OCI-LY1 (cell line): ENCODE measurements around the gene TSC22D1.

Experiments used
- H2AFZ ChIP-seq: fragments of 200-600 bp; sonication (generic), shearing (Covaris generic); 2 replicates; pipeline ENCODE4 v1.6.0; 2014; ENCODE audit warnings: antibody characterized with exemption, mild to moderate bottlenecking, low read length
- H3F3A ChIP-seq: fragments of 200-600 bp; sonication (generic), shearing (Covaris generic); 2 replicates; pipeline ENCODE4 v1.6.0; 2014; ENCODE audit warnings: mild to moderate bottlenecking, antibody characterized with exemption, low read length, moderate library complexity; ENCODE audit not compliant: insufficient read depth
- H3K27ac ChIP-seq: fragments of 200-600 bp; sonication (generic); 2 replicates; pipeline ENCODE4 v1.5.1; 2014; ENCODE audit warnings: low read length, mixed run types, mild to moderate bottlenecking, low read depth; ENCODE audit not compliant: poor library complexity, severe bottlenecking
- H3K27me3 ChIP-seq: fragments of 200-600 bp; sonication (generic); 2 replicates; pipeline ENCODE4 v1.6.0; 2014; ENCODE audit warnings: antibody characterized with exemption, mild to moderate bottlenecking, low read length, moderate library complexity; ENCODE audit not compliant: insufficient read depth
- H3K36me3 ChIP-seq: fragments of 200-600 bp; sonication (generic); 2 replicates; pipeline ENCODE4 v1.6.1; 2014; ENCODE audit warnings: mild to moderate bottlenecking, antibody characterized with exemption, low read length, moderate library complexity, mixed read lengths; ENCODE audit not compliant: insufficient read depth
- H3K4me1 ChIP-seq: fragments of 200-600 bp; sonication (generic); 2 replicates; pipeline ENCODE4 v1.5.1; 2014; ENCODE audit warnings: mild to moderate bottlenecking, low read length, moderate library complexity; ENCODE audit not compliant: insufficient read depth, severe bottlenecking
- H3K4me2 ChIP-seq: fragments of 200-600 bp; sonication (generic), shearing (Covaris generic); 2 replicates; pipeline ENCODE4 v1.6.1; 2014; ENCODE audit warnings: low read length
- H3K4me3 ChIP-seq: fragments of 200-600 bp; sonication (generic); 2 replicates; pipeline ENCODE4 v1.5.1; 2014; ENCODE audit warnings: low read length, low read depth, mild to moderate bottlenecking, mixed read lengths; ENCODE audit not compliant: poor library complexity, severe bottlenecking
- H3K79me2 ChIP-seq: fragments of 200-600 bp; shearing (Covaris generic); 2 replicates; pipeline ENCODE4 v1.6.1; 2016; ENCODE audit warnings: mixed run types, low read length, mixed read lengths; ENCODE audit not compliant: insufficient read depth
- H3K9ac ChIP-seq: fragments of 200-600 bp; sonication (generic), shearing (Covaris generic); 2 replicates; pipeline ENCODE4 v1.6.1; 2014; ENCODE audit warnings: mild to moderate bottlenecking, low read length, mixed read lengths
- H3K9me2 ChIP-seq: fragments of 200-600 bp; sonication (generic), shearing (Covaris generic); 2 replicates; pipeline ENCODE4 v1.6.1; 2014; ENCODE audit warnings: low read depth, mild to moderate bottlenecking, low read length, mixed read lengths
- H3K9me3 ChIP-seq: fragments of 200-600 bp; shearing (Covaris generic); 2 replicates; pipeline ENCODE4 v1.6.1; 2014; ENCODE audit warnings: low read length, mixed read lengths
- H4K20me1 ChIP-seq: fragments of 200-600 bp; sonication (generic), shearing (Covaris generic); 2 replicates; pipeline ENCODE4 v1.6.0; 2016; ENCODE audit warnings: mild to moderate bottlenecking, low read length; ENCODE audit not compliant: insufficient read depth
- EZH2 ChIP-seq: fragments of 200-600 bp; sonication (generic), shearing (Covaris generic); IDR thresholded peaks from 2 replicates; pipeline ENCODE4 v1.8.0; 2017; ENCODE audit warnings: borderline replicate concordance, mixed run types, mild to moderate bottlenecking, antibody characterized with exemption, low read length, moderate library complexity, mixed read lengths
- TF ChIP-seq, protein P1 (sequence below): fragments of 200-600 bp; sonication (generic), shearing (Covaris generic); IDR thresholded peaks from 2 replicates; pipeline ENCODE4 v1.5.1; 2017; ENCODE audit warnings: mild to moderate bottlenecking, antibody characterized with exemption, low read length, moderate library complexity, mixed read lengths

TSC22D1 gene

DNA sequence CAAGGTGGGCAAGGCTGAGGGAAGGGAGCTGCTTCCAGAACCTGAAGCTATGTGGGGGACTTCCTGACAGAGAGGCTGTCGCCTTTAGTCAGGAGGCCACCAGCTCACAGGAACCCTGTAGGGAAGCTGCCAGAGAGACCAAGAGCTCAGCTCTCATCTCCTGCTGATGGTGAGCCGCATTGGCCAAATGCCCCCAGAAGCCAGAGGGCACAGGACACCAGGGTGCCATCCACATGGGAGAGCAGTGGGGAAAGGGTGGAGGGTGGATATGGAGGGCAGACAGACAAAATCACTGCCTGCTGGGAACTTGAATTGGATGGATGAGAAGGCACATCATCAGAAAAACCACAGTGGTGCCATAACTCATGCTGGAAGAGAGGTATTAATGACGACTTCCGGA, 166.5 kb downstream of the TSC22D1 start:
- H3F3A ChIP-seq: no peaks in the 10 kb centered on the region
- no peak overlapping the region for H3K4me2 ChIP-seq
- H3K9me3 ChIP-seq: no peaks in the 10 kb centered on the region

DNA sequence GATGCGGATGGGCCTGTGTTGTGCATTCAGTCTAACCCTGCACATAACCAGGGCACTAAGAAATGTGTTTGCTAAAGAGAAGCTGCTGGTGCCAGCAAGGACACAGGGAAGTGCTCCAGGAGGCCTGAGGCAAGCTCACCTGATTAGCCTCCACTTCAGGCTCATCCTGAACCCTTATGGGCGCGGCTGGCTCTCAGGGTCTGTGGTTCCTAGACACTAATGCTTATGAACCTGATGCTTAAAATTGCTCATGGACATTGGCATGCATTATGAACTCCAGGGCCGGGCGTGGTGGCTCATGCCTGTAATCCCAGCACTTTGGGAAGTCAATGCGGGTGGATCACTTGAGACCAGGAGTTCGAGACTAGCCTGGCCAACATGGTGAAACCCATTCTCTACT, 168.2 kb downstream of the TSC22D1 start:
- H3K9me2 ChIP-seq: no peaks in the 10 kb centered on the region
- no peaks in the 10 kb centered on the region for H3K4me1 ChIP-seq
- TF ChIP-seq, protein P1, sequence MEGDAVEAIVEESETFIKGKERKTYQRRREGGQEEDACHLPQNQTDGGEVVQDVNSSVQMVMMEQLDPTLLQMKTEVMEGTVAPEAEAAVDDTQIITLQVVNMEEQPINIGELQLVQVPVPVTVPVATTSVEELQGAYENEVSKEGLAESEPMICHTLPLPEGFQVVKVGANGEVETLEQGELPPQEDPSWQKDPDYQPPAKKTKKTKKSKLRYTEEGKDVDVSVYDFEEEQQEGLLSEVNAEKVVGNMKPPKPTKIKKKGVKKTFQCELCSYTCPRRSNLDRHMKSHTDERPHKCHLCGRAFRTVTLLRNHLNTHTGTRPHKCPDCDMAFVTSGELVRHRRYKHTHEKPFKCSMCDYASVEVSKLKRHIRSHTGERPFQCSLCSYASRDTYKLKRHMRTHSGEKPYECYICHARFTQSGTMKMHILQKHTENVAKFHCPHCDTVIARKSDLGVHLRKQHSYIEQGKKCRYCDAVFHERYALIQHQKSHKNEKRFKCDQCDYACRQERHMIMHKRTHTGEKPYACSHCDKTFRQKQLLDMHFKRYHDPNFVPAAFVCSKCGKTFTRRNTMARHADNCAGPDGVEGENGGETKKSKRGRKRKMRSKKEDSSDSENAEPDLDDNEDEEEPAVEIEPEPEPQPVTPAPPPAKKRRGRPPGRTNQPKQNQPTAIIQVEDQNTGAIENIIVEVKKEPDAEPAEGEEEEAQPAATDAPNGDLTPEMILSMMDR: no peak
- TF ChIP-seq EZH2: no peak
- no peaks in the 10 kb centered on the region for H4K20me1 ChIP-seq
- H2AFZ ChIP-seq: no peak overlapping the region
- no peaks in the 10 kb centered on the region for H3K9me3 ChIP-seq
- H3K4me2 ChIP-seq: no peak overlapping the region
- no peak overlapping the region for H3K27ac ChIP-seq
- no peaks in the 10 kb centered on the region for H3F3A ChIP-seq
- no peaks in the 10 kb centered on the region for H3K27me3 ChIP-seq
- no peaks in the 10 kb centered on the region for H3K36me3 ChIP-seq
- no peak overlapping the region for H3K9ac ChIP-seq
- no peak overlapping the region for H3K4me3 ChIP-seq
- H3K79me2 ChIP-seq: no peaks in the 10 kb centered on the region

More for the DNA sequence above, 166.5 kb downstream of the TSC22D1 start:
- Histone ChIP-seq H3K79me2 (no peaks in the 10 kb centered on the region), H3K27me3 (no peaks in the 10 kb centered on the region), H3K4me1 (no peaks in the 10 kb centered on the region), H4K20me1 (no peaks in the 10 kb centered on the region), H3K9ac (no peak overlapping the region), H2AFZ (no peak overlapping the region), H3K4me3 (no peak overlapping the region), H3K27ac (no peak overlapping the region), H3K9me2 (no peaks in the 10 kb centered on the region), H3K36me3 (no peaks in the 10 kb centered on the region)
- TF ChIP-seq, protein P1: no peak
- TF ChIP-seq EZH2: no peak

DNA sequence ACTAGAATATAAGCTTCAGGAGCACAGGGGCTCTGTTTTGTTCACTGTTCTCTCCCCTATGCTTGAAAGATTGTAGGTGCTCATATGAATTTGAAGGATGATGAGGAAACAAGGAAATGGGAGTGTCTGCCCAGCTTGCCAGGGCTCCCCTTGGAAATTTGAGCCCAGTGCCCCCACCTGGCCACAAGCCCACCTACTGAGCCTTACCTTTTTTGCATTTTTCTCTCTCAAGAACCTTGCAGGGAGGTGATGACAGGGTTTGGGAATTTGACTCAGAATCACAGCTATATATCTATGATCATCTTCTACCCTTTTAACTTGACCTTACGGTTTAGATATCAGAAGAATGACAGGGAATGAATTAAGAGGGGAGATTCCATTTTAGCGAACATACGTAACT, 168.8 kb downstream of the TSC22D1 start:
- no peaks in the 10 kb centered on the region for H3K36me3 ChIP-seq
- no peaks in the 10 kb centered on the region for H3K4me1 ChIP-seq
- H2AFZ ChIP-seq: no peak overlapping the region
- no peak for TF ChIP-seq EZH2
- TF ChIP-seq, protein P1: no peak
- no peaks in the 10 kb centered on the region for H3K9me2 ChIP-seq
- H4K20me1 ChIP-seq: no peaks in the 10 kb centered on the region
- H3K9me3 ChIP-seq: no peaks in the 10 kb centered on the region
- H3K4me2 ChIP-seq: no peak overlapping the region
- no peak overlapping the region for H3K27ac ChIP-seq
- no peaks in the 10 kb centered on the region for H3K27me3 ChIP-seq
- H3K79me2 ChIP-seq: no peaks in the 10 kb centered on the region
- no peaks in the 10 kb centered on the region for H3F3A ChIP-seq
- H3K4me3 ChIP-seq: no peak overlapping the region
- H3K9ac ChIP-seq: no peak overlapping the region
